Type B pancreatic cell (in vitro differentiated cells): Measurements from ENCODE around the gene SLC35E3. TPM values are rescaled to one million over a fixed set of nuclear protein-coding genes. Genes with fewer than 3 reads are reported as not detected.

Experiments used
- DNase-seq: peaks from one replicate; pipeline ENCODE4 v3.0.0; 2021; ENCODE audit warnings: mixed read lengths; ENCODE audit not compliant: unreplicated experiment; ENCODE audit errors: extremely low spot score
- H3K27ac Mint-ChIP-seq: 2 replicates; pipeline ENCODE4 v1.8.0; 2021; ENCODE audit warnings: mild to moderate bottlenecking, mixed read lengths
- H3K27me3 Mint-ChIP-seq: 2 replicates; pipeline ENCODE4 v1.8.0; 2021; ENCODE audit warnings: mixed read lengths
- H3K36me3 Mint-ChIP-seq: 2 replicates; pipeline ENCODE4 v1.8.0; 2021; ENCODE audit warnings: mixed read lengths
- H3K4me1 Mint-ChIP-seq: one replicate; pipeline ENCODE4 v1.8.0; 2021; ENCODE audit warnings: mixed read lengths; ENCODE audit not compliant: unreplicated experiment
- H3K4me3 Mint-ChIP-seq: 2 replicates; pipeline ENCODE4 v1.8.0; 2021; ENCODE audit warnings: mild to moderate bottlenecking, mixed read lengths
- H3K9me3 Mint-ChIP-seq: 2 replicates; pipeline ENCODE4 v1.8.0; 2021; ENCODE audit warnings: mixed read lengths
- CTCF ChIP-seq: fragments of 200-600 bp; sonication (generic); conservative IDR thresholded peaks from 2 replicates; pipeline ENCODE4 v1.5.0; 2021; ENCODE audit warnings: antibody characterized with exemption, mild to moderate bottlenecking
- long read RNA-seq: library from polyadenylated mRNA; unstranded; transcript quantifications from one replicate; pipeline ENCODE4 v2.0.0, GENCODE V29; 2020
- total RNA-seq: library from RNA; stranded (reverse); gene quantifications from 2 replicates; pipeline ENCODE4 v1.2.1, GENCODE V29; 2021; ENCODE audit warnings: low replicate concordance

The SLC35E3 gene
- total RNA-seq: 10.1 and 10.7 TPM in 2 replicates
- long read RNA-seq, full-length matches to known transcripts: 29 of 37 reads
- long read RNA-seq, partial matches to known transcripts: 2 of 37 reads
- long read RNA-seq, other reads (novel, unspliced or antisense): 6 of 37 reads

DNA sequence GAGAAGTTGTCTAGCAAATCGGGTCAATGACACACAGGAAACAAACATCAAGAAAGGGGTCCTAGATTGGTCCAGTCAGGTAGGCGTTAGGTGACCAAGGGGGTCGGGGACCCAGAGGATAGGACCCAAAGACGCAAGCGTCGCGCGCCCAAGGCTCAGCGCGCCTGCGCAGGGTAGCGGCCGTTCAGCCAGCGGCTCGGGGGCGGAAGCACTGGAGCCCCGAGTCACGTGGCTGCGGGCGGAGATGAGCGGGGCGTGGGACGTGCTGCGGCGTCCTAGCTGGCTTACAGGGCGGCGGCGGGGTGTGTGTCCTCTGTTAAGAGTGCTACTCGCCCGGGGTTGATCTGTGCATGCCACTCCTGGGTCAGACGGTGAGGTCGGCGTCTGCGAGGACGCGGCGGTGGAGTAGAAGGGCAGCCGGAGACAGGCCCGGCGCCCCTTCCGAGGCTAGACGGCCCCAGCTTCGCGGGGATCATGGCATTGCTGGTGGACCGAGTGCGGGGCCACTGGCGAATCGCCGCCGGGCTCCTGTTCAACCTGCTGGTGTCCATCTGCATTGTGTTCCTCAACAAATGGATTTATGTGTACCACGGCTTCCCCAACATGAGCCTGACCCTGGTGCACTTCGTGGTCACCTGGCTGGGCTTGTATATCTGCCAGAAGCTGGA lies at the start of gene SLC35E3:
Gene SLC35E3 (plus strand): TSS at position 273 of the 668 bp plus-strand sequence. CDS start 202 bp downstream, at position 475.
- peaks cover 17% of the 10 kb centered on the region for H3K4me1 Mint-ChIP-seq
- peak within 1 kb of the TSS; percentile 89 for H3K27ac Mint-ChIP-seq
- peak within 1 kb of the TSS; percentile 99 for H3K4me3 Mint-ChIP-seq
- no peaks in the 10 kb centered on the region for H3K9me3 Mint-ChIP-seq
- H3K36me3 Mint-ChIP-seq: peaks cover 6% of the 10 kb centered on the region
- no peaks in the 10 kb centered on the region for H3K27me3 Mint-ChIP-seq
- DNase-seq: peak; percentile 92
- TF ChIP-seq CTCF: no peak

DNA sequence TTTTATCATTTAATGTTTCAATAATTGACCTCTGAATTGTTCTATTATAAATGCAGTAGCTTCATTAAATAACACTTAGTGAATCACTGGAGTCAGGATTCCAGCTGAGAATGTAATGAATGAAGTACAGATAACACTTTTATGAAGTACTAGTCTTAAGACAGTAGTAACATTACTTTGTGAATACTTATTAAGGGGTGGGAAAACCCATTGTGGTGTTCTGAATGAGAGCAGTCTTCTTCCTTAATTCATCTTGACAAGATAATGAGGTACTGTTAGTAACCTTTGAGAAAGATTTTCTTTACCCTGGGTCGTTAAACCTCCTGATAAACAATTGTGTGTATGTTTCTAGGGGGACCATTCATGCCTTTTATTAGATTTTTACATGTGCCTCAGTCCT lies 46.5 kb upstream of the SLC35E3 start:
- Mint-ChIP-seq H3K4me3 (no peak overlapping the region), H3K36me3 (peaks cover 38% of the 10 kb centered on the region), H3K4me1 (no peaks in the 10 kb centered on the region), H3K27me3 (no peaks in the 10 kb centered on the region), H3K27ac (no peak overlapping the region), H3K9me3 (no peaks in the 10 kb centered on the region)
- TF ChIP-seq CTCF: no peak
- DNase-seq: no peak

DNA sequence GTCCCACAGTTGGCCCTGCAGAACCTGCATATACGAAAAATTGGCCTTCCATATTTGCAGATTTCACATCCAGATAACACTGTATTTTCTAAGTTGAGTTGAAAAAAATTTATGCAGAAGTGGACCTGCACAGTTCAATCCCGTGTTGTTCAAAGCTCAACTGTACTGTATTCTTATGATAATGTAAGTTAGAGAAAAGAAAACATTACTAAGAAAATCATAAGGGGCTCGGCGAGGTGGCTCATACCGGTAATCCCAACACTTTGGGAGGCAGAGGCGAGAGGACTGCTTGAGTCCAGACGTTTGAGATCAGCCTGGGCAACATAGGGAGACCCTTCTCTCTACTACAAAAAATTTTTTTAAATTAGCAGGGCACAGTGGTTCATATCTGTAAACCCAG lies 18.2 kb upstream of the SLC35E3 start:
- Mint-ChIP-seq H3K4me3 (no peak overlapping the region), H3K4me1 (no peaks in the 10 kb centered on the region), H3K27me3 (no peaks in the 10 kb centered on the region), H3K9me3 (no peaks in the 10 kb centered on the region), H3K36me3 (peaks cover 11% of the 10 kb centered on the region), H3K27ac (no peak overlapping the region)
- TF ChIP-seq CTCF: no peak
- no peak for DNase-seq

DNA sequence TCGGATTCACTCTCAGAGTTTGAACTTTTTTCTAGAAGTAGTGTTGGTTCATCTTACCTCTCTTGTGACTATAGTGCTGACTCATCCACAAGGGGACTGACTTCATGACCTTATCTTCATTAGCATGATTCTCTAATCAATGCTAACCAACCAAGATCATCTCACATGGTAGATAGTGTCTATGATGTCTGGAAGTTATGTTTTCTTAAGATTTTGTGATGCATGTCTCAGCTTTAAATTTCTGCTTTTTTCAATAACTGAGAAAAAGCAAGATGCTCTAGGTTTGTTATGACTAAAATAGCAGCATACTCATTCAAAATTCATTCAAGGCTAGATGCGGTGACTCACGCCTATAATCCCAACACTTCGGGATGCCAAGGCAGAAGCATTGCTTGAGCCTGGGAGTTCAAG lies 12.3 kb upstream of the SLC35E3 start:
- H3K27ac Mint-ChIP-seq: no peak overlapping the region
- DNase-seq: no peak

DNA sequence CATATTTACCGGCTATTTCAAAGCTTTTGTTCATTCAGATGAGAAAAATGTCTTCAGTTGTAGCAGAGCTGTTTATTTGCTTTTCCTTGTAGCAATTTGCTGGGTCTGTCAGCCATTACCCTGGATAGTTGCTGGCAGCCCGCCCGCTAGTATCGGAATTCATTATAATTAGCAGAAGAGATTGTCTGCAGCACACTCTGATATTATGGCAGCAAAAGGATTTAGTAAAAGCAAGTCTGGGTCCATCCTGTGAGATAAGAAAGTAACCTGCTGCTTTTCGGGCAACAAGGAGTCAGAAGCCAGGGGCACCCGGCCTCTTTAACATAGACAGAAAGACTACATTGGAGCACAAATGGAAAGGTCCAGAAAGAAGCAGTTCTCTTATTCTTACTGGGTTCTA lies 6.1 kb upstream of the SLC35E3 start:
- H3K27ac Mint-ChIP-seq: no peak overlapping the region
- H3K4me1 Mint-ChIP-seq: no peaks in the 10 kb centered on the region
- H3K36me3 Mint-ChIP-seq: peaks cover 19% of the 10 kb centered on the region
- no peak for DNase-seq
- no peaks in the 10 kb centered on the region for H3K9me3 Mint-ChIP-seq
- no peak for TF ChIP-seq CTCF
- H3K27me3 Mint-ChIP-seq: no peaks in the 10 kb centered on the region
- H3K4me3 Mint-ChIP-seq: no peak overlapping the region

More for the DNA sequence above, 12.3 kb upstream of the SLC35E3 start:
- H3K36me3 Mint-ChIP-seq: peaks cover 14% of the 10 kb centered on the region
- no peaks in the 10 kb centered on the region for H3K27me3 Mint-ChIP-seq
- no peaks in the 10 kb centered on the region for H3K4me1 Mint-ChIP-seq
- no peaks in the 10 kb centered on the region for H3K9me3 Mint-ChIP-seq
- no peak overlapping the region for H3K4me3 Mint-ChIP-seq
- TF ChIP-seq CTCF: no peak
